ENCODE measurements around the gene MGP.

DNA sequence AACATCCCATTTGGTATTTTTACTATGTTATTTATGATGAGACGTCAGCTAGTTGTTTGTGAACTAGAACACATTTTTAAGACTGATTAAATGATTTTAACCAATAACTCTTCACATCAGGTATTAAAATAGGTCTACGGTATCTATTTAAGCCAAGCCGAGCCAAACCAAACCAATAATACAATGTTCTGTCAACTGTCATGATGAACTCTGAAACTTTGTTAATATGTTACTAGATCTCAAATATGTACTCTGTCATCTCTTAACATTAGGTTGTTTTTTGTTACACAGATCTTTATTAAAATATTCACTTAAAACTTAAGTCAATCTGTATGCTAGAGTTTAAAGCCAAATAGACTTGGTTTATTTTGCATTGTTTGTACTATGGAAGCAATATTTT lies 43.3 kb downstream of the MGP start:
- no peak for TF ChIP-seq POLR2A (IDR thresholded peaks at IDR 0.05)
- TF ChIP-seq, protein P1, sequence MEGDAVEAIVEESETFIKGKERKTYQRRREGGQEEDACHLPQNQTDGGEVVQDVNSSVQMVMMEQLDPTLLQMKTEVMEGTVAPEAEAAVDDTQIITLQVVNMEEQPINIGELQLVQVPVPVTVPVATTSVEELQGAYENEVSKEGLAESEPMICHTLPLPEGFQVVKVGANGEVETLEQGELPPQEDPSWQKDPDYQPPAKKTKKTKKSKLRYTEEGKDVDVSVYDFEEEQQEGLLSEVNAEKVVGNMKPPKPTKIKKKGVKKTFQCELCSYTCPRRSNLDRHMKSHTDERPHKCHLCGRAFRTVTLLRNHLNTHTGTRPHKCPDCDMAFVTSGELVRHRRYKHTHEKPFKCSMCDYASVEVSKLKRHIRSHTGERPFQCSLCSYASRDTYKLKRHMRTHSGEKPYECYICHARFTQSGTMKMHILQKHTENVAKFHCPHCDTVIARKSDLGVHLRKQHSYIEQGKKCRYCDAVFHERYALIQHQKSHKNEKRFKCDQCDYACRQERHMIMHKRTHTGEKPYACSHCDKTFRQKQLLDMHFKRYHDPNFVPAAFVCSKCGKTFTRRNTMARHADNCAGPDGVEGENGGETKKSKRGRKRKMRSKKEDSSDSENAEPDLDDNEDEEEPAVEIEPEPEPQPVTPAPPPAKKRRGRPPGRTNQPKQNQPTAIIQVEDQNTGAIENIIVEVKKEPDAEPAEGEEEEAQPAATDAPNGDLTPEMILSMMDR (IDR thresholded peaks at IDR 0.05 in 4 of 5, conservative IDR thresholded peaks at IDR 0.05 in 1 of 5) = no peak
